Left hindlimb (tissue), 1 donor: ENCODE data around the gene GALNT9.
"Not testable (repeated sequence)": the region's sequence is repeated elsewhere in the genome, so short reads cannot be mapped to it uniquely, and the experiment has no call there.

Experiments
- DNase-seq: peaks from one replicate; pipeline ENCODE4 v3.0.0-alpha.2; 2018

GALNT9 gene

DNA sequence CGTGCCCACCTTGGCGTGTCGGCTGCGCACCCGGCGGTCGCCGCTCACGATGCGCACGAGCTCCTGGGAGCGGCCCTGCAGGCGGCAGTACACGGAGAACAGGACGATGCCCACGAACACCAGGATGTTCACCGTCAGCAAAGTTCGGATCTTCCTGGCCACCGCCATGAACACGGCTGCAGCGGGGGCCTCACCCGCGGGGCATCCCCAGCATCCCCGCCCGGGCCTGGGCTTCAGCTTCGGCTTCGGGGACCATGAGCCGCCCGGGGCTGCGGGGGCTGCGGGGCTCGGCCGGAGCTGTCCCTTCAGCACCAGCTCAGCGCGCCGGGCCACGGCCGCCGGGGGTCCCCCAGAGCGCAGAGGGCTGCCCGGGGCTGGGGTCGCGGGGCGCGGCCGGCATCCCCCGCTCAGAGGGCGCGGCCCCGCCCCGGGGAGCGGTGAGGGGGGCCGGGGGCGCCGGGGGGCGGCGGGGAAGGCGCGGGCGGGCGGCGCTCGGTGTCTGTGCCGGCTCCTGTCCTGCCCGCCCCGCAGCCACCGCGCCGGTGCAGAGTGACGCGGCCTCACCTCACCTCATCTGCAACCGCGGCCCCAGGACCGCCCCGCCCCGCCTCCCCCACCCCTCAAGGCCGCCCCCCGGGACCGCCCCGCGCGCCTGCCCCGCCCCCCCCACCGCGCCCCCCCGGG is at the start of gene GALNT9:
GALNT9 (minus strand) TSS at position 554 of the 684 bp plus-strand sequence; CDS start at position 168, 386 bp downstream.
- DNase-seq = peak; percentile 51

DNA sequence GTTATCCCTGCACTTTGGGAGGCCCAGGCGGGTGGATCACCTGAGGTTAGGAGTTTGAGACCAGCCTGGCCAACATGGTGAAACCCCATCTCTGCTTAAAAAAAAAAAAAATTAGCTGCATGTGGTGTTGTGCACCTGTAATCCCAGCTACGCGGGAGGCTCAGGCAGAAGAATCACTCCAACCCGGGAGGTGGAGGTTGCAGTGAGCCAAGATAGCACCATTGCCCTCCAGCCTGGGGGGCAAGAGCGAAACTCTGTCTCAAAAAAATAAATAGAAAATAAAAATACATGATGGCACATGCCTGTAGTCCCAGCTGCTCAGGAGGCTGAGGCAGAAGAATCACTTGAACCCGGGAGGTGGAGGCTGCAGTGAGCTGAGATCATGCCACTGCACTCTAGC is 49.7 kb upstream of the GALNT9 start:
- not testable (repeated sequence) for DNase-seq

DNA sequence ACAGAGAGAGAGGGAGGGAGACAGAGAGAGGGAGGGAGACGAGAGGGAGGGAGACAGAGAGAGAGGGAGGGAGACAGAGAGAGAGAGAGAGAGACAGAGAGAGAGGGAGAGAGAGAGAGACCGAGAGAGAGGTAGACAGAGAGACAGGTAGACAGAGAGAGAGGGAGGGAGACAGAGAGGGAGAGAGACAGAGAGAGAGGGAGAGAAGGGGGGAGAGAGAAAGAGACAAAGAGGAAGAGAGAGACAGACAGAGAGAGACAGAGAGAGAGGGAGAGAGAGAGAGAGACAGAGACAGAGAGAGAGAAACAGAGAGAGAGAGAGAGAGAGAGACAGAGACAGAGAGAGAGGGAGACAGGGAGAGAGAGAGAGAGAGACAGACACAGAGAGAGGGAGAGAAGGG is 47.8 kb upstream of the GALNT9 start:
- no peak for DNase-seq

DNA sequence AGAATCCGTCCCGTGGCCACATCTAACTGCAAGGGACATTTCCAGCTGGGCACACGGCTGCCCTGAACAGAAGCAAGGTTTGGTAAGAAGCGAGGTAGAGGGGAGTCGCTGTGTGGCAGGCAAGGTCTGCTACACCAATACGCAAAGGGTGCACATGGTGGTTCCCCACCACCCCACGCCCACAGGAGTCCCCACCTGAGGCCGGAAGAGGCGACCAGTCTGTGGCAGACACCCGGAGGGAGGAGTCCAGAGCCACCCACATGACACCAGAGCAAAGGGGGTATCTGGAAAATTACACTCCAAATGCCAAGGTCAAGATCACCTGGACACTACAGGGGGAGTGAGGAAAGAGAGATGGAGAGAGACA is 47.1 kb upstream of the GALNT9 start:
- DNase-seq = no peak

DNA sequence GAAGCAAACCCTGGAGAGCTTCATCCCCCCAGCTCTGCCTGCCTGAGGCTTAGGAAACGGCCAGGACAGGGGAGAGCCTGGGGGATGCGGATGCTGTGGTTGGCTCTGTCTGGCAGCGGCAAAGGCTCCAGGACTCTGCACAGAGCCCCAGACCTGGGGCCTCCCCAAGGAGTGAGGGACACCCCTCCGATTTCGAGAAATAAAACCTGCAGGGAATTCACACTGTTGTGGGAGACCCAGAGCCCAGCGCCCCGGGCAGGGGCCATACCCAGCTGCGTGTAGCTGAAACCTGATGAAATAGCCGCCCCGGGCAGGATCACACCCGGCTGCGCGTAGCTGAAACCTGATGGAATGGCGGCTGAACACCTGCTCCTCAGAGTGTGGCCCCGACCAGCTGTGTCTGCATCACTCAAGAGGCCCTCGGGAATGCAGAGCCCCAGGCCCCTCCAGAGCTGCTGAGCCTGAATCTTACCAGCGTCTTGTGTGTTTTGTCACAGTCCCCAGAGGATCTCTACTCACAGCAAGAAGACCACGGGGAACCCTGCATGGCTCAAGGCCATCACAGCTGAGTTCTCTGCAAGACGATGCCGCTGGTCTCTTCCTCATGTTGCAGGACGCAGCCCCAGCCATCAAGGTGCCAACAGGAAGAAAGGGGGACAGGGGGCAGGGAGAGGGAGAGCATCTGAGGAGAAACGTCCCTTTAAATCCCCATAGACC is 46.5 kb upstream of the GALNT9 start:
- no peak for DNase-seq

DNA sequence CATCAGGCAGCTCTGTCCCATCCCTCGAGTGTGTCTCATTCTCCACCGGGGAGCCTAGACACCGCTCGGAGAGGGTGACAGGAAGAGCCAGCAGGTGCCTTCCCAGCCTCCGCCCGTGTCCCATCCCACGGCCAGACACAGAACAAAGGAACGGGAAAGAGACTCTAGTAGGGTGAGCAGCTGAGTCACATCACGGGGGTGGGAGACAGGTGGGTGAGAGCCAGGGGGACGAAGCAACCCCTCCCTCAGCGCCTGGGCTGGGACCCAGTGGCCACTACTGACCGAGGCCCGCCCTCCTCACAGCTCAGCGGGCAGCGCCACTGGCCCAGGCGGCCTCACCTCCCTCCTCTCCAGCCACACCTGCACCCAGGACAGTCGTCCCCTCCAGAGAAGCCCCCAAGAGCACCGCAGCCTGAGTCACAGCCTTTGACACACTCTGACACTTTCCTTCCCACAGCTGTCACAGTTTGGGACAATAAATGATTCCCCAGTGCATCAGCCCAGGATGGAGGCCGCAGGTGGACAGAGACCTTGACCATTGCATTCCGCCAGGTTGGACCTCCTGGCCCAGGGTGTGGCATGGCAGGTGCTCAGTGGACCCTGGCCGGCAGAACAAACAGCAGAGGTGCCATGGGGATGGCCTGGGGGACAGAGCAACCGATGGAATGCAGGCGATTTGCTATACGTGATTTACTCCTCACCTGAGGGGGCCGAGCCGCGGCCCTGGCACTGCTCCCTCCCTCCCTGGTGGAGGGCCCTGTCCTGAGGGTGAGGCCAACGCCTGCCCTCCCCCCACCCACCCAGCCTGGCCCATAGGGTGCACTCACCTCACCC is 45.4 kb upstream of the GALNT9 start:
- DNase-seq = peak; percentile 22

DNA sequence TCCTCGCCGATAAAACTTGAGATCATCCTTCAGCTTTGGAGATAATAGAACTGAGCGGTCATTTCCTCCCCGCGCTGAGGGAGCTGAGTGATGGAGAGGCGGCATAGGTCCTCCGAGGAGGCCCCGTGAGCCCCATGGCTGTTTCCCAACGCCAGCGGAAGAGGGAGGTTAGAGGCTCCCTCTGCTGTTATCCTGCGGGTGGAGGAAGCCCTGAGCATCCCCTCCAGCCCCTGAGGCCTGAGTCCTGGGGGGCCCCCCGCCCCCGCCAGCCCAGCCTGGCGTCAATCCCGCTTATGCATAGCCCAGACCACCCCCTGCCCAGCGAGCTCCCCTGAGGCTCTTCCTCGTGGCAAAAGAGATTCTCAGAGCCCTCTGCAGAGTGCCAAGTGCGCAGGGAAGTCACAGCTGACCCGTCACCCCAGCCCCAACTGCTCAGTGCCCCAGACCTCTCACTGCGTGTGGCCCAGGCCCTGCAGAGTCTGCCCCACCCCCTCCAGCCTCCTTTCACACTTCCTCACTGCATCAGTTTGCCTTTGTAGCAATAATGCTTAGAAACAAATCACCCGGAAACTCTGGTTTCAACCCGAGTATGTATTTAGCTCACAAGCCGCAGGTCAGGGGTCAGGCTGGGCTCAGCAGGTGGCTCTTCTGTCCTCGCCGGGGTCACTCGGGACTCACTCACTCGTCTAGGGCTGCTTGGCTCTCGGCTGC is 44.7 kb upstream of the GALNT9 start:
- peak; percentile 21 for DNase-seq

DNA sequence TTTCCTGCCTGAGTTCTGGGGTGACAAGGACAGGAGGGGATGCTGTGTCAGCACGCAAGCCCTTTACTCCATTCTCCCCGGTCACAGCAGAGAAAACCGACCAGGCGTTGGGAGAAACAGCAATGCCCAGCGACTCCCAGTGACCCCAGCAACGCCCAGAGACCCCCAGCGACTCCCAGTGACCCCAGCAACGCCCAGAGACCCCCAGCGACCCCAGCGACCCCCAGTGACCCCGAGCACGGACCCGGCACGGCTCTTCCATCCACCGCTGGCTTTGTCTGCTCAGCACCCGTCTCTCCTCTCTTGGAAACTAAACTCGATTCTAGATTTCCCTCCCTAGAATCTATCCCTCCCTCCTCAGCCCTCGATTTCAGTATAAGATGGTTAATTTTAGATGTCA is 38.5 kb upstream of the GALNT9 start:
- DNase-seq = no peak

DNA sequence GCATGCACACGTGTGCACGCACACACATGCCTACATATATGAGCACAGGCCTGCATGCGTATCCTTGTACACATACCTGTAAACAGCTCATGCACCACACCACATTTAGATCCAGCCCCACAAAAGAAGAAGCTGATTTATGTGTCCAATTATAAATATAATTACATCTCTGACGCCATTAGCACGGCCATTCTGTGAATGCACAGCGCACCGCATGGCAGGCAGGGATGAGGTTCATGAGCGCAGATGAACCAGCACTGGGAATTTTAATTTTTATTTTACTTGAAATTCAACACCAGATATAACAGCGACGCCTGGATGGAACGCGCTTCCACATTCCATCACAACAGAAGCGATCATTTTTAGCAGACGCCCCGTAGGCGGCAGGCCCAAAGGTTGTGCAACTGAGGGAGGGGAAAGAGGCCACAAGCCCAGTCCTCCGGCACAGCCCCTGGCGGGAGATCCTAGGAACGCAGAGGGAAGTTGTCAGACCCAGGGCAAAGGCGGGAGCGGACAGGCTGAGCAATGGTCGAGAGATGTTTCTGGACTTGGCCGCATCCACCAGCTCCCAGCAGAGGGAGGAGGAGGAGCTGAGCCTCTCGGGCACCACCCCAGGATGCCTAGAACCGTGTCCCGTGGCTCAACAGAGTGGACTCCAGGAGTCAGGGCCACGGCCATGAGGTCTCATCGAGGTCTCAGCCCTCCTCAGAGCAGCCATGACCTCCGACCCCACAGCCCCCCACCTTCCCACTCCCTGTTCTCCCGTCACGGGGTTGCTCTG is 37.9 kb upstream of the GALNT9 start:
- DNase-seq = no peak

DNA sequence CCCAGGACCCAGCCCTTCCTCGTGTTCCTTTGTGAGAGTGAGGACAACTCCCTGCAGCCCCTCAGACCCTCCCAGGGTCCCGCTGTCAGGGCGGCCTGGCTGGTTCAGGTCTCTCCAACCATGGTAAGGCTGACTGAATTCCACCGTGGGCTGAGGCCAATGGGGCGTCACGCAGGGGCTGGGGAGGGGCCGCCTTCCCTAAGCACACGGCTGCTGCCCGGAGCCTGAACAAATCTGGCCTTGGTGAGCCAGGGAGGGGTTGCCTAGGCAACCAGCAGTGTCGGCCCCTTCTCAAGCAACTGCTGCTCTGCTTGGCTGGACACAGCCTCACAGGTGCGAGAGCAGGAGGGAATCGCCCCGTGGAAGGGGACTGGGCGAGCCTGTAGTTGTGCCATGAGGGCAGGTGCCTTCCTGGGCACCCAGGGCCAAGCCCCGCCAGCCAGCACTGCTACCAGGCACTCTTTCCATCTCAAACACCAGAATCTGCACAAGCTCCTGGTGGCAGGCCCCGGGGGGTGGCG is 37.0 kb upstream of the GALNT9 start:
- no peak for DNase-seq

DNA sequence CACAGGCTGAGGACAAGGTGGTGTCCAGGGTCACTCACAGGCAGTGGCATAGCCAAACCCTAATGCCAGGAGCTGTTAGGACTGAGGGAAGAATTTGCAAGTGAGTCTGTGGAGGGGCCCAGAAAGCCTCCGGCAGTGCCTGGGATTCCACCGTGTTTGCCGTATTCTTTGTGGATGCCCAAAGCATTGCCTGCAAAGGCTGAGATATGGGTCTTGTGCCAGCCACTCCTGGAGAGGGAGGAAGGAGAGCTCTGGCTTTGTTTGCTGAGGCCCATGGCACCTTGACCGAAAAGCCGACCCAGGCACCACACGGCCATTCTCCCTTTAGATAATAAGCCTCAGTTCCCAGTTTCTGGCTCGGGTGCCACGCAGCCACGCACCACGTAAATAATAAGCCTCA is 35.8 kb upstream of the GALNT9 start:
- DNase-seq = no peak

DNA sequence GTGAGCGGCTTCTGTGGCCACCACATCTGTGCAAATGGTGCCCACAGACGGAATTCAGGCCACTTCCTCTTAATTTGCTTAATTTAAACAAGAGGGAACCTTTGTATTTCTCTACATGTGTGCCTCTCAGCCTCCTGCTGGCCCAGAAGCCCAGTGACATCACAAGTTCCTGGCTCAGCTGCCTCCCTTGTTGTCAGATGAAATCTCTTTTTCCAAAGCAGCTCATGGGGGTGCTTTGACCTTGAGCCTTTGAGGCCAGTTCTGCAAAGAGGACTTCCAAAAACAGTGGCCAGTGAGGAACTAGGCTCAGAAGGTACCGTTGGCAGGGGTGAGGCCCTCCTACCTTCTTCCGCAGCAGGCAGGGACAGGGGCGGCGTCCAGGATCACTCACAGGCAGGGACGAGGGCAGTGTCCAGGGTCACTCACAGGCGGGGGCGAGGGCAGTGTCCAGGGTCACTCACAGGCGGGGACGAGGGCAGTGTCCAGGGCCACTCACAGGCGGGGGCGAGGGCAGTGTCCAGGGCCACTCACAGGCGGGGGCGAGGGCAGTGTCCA is 35.0 kb upstream of the GALNT9 start:
- no peak for DNase-seq

DNA sequence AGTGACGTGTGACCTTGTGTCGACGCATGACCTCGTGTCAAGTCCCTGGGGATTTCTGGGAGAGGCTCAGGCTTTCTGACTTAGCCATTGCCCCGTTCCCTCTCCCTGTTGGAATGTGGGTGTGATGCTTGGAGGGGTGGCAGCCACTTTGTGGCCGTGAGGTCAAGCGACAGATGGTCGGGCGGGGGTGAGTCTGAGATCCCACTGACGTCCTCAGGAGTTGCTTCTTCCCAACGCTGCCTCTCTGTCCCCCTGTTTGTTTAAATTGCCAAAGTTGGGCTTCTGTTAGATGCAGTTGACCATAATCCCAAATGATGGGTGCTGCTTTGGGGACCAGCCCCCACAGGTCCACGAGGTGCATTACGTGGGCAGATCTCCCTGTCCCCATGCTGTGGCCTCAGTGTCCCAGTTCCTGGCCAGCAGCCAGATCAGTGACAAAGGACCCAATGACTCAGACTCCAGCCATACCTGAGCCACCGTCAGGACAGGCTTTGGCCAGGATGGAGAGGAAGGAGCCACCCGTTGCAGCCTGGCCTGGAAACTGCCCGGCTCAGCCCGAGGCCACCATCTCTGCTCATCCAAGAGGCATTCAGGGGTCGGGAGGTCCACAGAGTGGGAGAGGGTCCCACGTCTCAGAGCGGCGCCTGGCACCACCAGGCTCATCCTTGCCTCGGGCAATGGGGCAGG is 34.4 kb upstream of the GALNT9 start:
- DNase-seq = no peak

DNA sequence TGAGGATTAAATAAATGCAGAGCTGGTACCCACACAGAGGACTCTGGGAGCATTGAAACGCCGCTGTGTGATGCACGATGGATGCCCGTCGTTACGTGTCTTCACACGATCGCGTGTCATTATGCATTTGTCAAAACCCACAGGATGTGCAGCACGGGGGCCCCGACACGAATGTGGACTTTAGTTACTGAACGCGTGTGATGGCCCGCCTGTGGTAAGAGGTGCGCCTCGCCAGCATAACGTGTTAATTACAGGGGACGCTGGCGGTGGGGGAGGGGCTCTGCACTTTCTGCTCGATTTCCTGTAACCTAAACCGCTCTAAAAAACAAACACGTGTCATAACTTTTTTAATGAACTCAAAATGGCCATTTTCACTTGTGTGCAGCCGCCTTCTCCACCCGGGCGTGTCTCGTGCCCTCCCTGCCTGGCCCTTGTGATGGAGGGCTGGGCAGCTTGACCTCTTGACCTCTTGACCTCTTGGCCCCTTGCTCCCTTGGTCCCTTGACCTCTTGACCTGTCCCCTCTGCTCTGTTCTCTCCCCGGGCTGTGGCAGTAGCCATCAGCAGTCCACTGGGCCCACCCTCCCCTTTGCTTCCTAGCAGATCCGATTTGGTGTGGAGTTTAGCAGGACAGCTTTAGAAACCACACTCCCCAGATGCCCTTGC is 33.7 kb upstream of the GALNT9 start:
- DNase-seq = no peak

DNA sequence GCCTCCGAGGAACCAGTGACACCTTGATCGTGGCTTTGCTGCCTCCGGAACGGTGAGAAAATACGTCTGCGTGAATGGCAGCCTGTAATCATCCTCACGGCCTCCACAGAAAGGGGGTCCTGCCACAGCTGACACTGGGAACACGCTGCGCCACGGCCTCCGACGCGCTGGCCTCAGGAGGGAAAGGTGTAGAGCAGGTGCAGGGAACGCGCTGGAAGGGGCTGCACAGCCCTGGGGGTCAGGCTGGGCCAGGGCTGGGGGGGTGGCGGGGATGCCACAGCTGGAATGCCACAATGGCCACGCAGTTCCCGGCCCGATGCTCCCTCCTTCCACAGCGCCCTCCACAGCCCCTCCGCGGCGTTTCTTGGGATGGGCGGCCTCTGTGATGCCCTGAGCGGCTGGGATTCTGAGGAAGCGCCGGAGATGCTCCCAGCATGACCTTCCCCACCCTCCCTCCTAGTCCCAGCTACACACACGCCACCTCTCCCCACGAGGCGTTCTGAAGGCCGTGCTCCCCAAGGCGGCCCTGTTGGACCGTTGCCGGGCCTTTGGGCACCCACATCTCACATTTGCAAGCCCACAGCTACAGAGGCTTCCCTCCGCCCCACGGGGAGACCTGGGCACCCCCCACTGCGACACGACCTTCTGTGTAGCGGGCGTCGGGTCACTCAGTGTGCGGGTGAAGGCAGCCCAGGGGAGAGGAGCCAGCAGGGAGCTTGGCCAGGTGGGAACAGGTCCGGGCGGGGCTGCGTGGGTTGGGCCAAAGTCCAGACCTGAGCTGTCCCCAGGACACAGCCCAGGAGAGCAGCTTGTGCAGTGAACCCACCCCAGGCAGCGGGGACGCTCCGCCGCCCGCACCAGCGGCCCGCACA is 31.8 kb upstream of the GALNT9 start:
- no peak for DNase-seq

DNA sequence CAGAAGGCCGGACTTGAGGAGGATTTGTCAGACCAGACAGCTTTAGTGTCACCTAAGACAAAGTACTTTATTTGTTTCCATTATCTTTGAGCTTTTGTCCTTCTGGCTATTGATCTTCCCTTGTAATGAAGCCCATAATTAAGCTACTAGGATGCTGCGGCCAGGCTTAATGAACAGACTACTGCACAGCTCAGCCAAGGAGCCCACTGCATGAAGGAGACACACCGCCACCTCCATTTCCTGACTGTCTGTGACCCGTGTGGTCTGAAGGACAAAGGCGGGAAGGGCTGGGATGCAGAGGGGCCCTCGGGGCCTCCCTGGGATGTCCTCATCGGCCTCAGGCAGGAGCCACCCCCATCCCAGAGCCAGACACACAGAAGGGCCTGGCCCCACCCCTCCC is 31.0 kb upstream of the GALNT9 start:
- DNase-seq = no peak

DNA sequence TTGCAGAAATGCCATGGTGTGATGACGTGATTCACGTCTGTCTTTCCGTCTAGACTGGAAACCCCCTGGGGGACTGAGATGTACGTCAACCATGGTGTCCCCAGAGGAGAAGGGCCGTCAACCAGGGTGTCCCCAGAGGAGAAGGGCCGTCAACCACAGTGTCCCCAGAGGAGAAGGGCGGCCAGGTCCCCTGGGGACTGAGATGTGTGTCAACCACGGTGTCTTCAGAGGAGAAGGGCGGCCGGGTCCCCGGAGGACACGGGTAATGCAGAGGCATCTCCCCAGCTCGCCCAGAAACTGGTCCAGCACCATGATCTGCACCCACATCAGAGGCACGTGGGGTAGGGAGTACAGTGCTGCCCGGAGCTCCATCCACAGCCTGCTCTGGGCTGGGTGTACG is 30.6 kb upstream of the GALNT9 start:
- no peak for DNase-seq

DNA sequence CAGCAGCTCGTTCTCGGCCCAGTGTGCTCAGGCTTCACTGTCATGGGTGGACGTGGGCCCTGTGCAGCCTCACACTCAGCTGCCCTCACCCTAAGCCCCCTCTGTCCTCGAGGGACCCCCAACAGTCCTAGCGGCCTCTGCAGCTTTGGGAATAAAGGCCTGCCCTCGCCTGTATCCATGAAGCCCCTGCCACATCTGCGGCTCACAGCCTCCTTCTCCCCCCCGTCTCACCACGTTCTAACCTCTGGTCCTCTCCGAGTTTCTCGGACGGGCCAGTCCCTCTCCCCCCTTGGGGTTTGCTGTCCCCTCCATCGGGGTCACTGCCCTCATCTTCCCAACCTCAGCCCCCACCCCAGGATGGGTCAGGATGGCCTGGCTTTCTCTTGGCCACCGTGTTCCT is 30.2 kb upstream of the GALNT9 start:
- DNase-seq = peak; percentile 11
